Adrenal gland (tissue), 5 donors: ENCODE data around the gene CMIP.
A peak's percentile ranks its signal among the peaks of the same experiment; 100 is the strongest.

ENCODE experiments used
- POLR2A ChIP-seq, 2 donors: fragments of 450-650 bp; IDR thresholded peaks; one replicate each; pipeline ENCODE4 v1.6.1; 2017; ENCODE audit warnings: antibody characterized with exemption in 2 of 2, mild to moderate bottlenecking in 2 of 2, moderate library complexity in 1 of 2
- TF ChIP-seq, protein P1 (sequence below), 6 experiments: fragments of 450-650 bp in 4 of 6; fragments of 200-600 bp in 2 of 6; sonication (generic) in 1 of 6; IDR thresholded peaks; 1 replicate in 5 of 6; 2 replicates in 1 of 6; pipeline versions ENCODE4 v1.5.1 to v1.8.0; 2016 to 2021; ENCODE audit warnings: antibody characterized with exemption in 6 of 6, mild to moderate bottlenecking in 2 of 6, moderate library complexity in 1 of 6
- donor health status: DM: no; HTN: no; CAD: no.

- TF ChIP-seq, protein P1, sequence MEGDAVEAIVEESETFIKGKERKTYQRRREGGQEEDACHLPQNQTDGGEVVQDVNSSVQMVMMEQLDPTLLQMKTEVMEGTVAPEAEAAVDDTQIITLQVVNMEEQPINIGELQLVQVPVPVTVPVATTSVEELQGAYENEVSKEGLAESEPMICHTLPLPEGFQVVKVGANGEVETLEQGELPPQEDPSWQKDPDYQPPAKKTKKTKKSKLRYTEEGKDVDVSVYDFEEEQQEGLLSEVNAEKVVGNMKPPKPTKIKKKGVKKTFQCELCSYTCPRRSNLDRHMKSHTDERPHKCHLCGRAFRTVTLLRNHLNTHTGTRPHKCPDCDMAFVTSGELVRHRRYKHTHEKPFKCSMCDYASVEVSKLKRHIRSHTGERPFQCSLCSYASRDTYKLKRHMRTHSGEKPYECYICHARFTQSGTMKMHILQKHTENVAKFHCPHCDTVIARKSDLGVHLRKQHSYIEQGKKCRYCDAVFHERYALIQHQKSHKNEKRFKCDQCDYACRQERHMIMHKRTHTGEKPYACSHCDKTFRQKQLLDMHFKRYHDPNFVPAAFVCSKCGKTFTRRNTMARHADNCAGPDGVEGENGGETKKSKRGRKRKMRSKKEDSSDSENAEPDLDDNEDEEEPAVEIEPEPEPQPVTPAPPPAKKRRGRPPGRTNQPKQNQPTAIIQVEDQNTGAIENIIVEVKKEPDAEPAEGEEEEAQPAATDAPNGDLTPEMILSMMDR (IDR thresholded peaks at IDR 0.05), result peak in 5 of 6 experiments; percentile 8 to 28 (median 21)
- no peak for TF ChIP-seq POLR2A (IDR thresholded peaks at IDR 0.05)
Observed at GRCh38 chr16:81633147-81633619, 188.6 kb downstream of the CMIP start.
